Measurements from ENCODE around the gene THSD4.

DNA sequence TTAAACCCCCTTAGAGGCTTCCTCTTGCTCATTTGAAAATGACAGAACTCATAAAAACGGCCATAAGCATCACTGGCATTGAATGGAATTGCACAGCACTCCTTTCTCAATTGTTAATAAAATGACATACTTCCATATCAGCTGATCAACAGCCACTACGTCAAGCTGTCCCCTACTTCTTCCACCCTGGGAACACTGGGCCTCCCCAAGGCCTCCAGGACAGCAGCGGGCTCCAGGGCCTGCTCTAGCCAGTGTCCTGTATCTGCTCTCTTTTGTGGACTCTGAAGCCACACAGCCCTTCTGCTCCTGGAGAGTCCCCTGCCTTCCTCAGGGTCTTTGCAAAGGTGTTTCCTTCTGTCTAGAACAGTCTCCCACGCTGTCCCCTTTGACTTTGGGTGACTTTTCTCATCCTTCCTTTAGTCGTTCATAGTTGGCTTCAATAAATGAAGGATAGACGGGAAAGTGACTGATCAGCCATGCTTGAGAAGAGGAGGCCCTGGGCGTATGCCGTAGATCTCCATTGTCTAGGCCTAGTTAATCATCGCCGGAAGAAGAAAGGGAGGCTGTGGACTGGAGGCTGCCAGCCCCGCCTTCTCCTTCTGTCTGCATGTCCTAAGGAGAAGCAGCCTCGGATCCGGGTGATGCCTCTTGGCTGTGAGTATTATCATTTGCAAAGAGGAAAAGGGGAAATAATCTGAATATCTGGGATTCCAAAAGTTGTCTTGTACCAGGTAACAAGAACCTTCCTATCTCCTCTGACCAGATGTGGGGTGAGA is 4.7 kb upstream of the THSD4 start:
- TF ChIP-seq, protein P1, sequence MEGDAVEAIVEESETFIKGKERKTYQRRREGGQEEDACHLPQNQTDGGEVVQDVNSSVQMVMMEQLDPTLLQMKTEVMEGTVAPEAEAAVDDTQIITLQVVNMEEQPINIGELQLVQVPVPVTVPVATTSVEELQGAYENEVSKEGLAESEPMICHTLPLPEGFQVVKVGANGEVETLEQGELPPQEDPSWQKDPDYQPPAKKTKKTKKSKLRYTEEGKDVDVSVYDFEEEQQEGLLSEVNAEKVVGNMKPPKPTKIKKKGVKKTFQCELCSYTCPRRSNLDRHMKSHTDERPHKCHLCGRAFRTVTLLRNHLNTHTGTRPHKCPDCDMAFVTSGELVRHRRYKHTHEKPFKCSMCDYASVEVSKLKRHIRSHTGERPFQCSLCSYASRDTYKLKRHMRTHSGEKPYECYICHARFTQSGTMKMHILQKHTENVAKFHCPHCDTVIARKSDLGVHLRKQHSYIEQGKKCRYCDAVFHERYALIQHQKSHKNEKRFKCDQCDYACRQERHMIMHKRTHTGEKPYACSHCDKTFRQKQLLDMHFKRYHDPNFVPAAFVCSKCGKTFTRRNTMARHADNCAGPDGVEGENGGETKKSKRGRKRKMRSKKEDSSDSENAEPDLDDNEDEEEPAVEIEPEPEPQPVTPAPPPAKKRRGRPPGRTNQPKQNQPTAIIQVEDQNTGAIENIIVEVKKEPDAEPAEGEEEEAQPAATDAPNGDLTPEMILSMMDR (IDR thresholded peaks at IDR 0.05; ENCODE audit: low read length): no peak
- no peak for TF ChIP-seq EZH2 (optimal IDR thresholded peaks at IDR 0.05; ENCODE audit: low read depth, low read length)

Measured in MM.1S (cell line).